Left renal cortex interstitium (tissue), 4 donors: ENCODE measurements around the gene HOXC12. TPM values are rescaled to one million over a fixed set of nuclear protein-coding genes. Genes with fewer than 3 reads are reported as not detected.

Experiments used
- DNase-seq, 4 donors: peaks; one replicate each; pipeline ENCODE4 v3.0.0-alpha.2; 2013; ENCODE audit warnings: low read depth in 4 of 4, low spot score in 2 of 4, missing footprints in 1 of 4
- polyA plus RNA-seq, 4 donors: library from polyadenylated mRNA; unstranded; fragments of 120-200 nt; gene quantifications; one replicate each; pipeline ENCODE4 v1.2.1, GENCODE V29; 2013; ENCODE audit not compliant: insufficient read length in 4 of 4

HOXC12 gene
- polyA plus RNA-seq, 4 donors: not detected

- no peak for DNase-seq
Observed at GRCh38 chr12:53995002-53995377, 40.3 kb downstream of the HOXC12 start.

- DNase-seq: no peak
Observed at GRCh38 chr12:53995378-53996239, 40.9 kb downstream of the HOXC12 start.

DNA sequence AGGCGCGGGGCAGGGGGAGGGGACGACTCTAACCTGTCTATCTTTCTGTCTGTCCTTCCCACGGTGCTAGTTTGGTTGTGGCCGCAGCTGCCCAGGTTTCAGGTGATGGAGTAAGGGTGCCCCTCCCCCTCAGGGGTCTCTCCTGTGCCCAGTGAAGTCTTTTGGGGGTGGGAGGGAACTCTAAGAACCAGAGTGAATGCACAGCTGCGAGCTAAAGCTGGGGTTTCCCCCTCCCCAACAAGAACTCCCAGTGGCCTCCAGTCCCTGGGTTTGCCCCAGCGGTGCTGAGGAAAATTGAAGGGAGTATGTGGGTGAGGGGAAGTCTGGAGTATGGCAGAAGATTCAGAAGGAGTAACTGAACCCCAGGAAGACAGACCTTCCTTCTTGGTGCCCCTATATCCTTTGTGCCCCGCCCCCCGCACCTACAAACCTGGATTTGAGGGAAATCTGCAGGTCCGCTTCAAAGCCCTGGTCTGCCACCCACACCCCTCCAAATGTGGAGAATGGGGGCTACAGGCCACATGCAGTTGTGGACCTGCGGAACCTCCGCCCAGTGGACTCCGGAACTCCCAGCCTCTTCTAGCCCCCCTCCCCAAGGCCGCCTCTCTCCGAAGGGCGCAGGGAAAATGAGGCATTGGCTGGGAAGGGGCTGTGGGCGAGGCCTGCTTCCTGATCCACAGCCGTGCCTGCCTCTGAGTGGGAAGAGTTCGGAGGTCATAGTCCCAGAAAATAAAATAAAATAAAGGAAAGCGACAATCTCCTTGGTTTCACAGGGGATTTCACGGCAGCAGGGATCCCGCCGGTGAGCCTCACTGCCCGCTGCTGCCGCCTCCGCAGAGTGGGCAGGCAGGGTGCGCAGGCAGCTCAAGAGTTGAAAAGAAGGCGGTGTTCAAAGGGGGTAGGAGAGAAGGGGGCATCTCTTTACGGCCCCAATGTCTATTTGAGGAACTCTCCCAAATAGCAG lies 41.8 kb downstream of the HOXC12 start:
- no peak for DNase-seq

GRCh38 chr12:53997204-53998109 lies 42.8 kb downstream of the HOXC12 start:
- DNase-seq: no peak

DNA sequence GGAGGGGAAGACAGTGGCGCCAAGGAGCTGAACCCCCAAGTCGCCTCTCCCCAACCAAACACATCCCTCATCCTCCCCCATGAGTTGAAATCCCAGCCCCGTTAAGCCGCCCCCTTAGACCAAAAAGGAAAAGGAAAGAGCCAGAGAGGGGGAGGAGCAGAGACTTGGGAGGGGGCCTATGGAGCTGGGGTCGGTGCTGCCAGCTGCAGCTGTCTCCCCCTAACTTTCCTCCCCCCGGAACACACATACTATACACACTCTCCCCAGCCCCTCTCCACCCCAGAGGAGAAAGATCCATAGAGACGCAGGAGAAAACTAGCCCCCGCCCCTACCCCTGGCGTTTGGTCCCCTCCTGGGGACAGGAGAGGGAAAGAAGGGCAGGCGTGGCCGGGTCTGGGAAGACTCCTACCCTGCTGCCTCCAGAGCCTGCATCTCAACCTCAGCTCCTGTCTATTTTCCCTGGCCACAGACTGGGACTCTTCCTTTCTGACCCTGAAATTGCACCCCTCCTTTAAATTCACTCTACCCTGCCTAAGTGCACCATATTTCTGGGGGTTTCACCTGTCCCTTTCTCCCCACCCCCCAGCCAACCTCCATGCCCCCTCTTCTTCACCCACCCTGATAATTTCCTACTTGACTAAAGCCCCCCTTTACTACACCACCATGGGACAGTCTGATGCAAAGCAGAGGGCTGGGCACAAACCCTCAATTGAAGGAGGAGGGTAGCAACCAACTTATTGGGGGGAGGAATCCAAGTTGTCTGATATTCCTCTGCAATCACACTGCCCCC lies 43.6 kb downstream of the HOXC12 start:
- no peak for DNase-seq

GRCh38 chr12:53998900-53999236 lies 44.2 kb downstream of the HOXC12 start:
- DNase-seq: no peak

DNA sequence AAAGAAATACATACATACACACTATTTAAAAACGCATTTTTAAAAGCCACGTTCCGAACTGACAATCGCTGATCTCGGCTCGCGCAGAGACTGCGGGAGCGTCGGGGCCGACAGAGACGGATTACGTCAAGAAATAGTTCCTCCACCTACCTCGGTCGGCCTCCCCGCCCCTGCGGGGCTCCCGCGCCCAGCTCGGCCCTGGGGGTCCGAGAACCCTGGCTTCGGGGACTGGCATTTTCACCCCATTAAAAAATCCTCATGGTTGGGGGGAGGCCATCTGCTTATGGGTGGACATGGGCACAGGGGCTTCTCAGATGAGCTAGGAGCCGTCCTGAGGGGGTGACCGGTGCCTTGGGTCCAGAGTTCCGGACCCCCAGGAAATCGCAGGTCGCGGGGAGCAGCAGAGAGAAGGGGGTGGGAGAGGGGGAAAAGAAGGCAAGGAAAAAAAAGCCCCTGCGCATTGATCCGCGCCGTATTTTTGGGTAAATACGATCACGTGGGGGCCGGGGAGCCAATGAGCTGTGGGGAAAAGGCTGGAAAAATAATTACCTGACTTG lies 44.9 kb downstream of the HOXC12 start:
- peak in 1 of 4 donors; percentile 78 for DNase-seq

DNA sequence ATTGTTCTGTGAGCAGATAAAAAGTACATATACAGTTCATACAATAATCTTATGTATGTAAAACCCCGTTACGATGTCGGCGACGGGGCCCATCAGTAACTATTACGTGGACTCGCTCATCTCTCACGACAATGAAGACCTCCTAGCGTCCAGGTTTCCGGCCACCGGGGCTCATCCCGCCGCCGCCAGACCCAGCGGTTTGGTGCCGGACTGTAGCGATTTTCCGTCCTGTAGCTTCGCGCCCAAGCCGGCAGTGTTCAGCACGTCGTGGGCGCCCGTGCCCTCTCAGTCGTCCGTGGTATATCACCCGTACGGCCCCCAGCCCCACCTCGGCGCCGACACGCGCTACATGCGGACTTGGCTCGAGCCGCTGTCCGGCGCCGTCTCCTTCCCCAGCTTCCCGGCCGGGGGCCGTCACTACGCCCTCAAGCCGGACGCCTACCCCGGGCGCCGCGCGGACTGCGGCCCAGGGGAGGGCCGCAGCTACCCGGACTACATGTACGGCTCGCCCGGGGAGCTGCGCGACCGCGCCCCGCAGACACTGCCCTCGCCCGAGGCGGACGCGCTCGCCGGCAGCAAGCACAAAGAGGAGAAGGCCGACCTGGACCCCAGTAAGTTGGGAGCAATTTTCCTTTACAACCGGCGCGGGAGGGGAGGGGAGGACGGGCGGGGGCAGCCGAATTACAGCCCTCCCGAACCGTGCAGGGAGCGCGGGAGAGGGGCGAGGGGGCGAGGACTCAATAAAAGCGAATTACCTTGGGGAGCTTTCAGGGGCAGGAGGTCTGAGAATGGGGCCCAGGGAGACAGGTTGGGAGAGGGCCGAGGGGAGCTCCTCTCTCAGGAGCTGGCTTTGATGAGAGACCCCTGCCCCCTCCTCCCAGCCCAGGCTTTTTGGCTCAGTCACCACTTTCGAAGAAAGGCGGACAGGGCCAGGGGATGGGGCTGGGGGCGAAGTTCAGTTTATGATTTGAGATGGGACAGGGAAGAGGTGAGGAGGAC lies 45.7 kb downstream of the HOXC12 start, which contains the start of gene HOXC9:
HOXC9 (plus strand) TSS at position 46 of the 999 bp plus-strand sequence; CDS start at position 74, 28 bp downstream.
- no peak for DNase-seq

DNA sequence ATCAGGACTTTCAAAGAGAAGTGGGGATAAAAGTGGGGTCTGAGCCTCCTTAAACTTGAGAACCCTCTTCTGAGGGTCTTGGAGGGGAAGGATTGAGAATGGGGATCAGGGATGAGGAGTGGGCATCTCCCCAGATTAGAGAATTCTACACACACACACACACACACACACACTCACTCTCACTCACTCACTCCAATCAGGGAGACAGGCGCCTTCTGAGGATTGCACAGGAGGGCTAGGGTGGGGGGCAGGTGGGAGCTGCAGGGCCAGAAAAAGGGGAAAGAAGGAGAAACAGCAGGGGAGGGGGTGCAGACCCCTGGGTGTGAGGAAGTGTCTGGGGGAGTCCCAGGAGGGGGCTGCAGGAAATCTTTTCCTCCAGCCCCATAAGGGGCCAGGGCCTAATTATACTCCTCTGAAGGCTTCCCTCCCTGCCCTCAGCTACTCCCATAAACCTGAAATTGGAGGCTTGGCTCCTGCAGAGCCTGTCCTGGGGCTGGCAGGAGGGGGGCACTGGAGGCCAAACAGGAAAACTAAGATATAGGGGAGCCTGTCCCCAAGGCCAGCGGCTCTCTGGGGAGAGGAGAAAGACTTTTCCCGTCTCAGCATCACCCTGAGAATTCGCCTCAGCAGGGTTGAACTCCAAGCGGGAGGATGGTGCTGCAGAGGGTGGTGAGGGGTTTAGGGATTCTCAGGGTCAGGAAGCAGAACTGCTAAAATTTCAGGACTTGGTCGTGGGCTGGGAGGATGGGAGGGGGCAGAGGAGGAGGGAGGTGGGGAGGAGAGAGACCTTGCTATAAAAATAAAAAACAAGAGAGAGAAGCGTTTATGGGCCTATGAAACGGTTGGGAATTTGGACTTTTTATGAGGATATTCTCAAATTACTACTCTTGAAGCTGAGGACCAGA lies 46.8 kb downstream of the HOXC12 start:
- no peak for DNase-seq

DNA sequence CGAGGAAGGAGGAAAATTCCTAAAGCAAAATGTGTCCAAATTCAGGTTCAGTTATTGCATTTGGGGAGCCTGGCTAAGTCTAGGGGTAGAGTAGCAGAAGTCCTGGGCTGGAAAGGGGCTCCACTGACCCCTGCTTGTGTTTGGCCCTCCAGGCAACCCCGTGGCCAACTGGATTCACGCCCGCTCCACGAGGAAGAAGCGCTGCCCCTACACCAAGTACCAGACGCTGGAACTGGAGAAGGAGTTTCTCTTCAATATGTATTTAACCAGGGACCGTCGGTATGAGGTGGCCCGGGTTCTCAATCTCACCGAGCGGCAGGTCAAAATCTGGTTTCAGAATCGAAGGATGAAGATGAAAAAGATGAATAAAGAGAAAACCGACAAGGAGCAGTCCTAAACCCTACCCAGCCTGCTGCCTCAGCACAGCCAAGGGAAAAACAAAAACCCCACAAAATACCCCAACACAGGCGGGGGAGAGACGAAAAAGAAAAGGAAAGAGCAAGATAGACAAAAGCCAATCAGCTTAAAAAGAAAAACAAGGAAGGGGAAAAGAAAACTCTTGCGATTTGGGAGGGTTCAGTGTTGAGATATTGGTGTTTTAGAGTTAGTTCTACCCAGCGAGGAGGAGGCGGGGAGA lies 47.7 kb downstream of the HOXC12 start:
- DNase-seq: no peak

- no peak for DNase-seq
Observed at GRCh38 chr12:54002915-54003389, 48.2 kb downstream of the HOXC12 start.

- DNase-seq: no peak
Observed at GRCh38 chr12:54003625-54004024, 48.9 kb downstream of the HOXC12 start.

GRCh38 chr12:54004063-54004840 lies 49.5 kb downstream of the HOXC12 start:
- DNase-seq: no peak

- no peak for DNase-seq
Observed at GRCh38 chr12:54004841-54005530, 50.3 kb downstream of the HOXC12 start.

GRCh38 chr12:54005531-54005852 lies 50.8 kb downstream of the HOXC12 start:
- DNase-seq: no peak
